HG02981 (cell line): ENCODE data around the gene SSBP3.
"Not testable (repeated sequence)": the region's sequence is repeated elsewhere in the genome, so short reads cannot be mapped to it uniquely, and the experiment has no call there.

Experiments
- ATAC-seq: cut with Tn5 transposase; IDR thresholded peaks from one replicate; pipeline ENCODE4 v1.9.1; 2021; ENCODE audit warnings: mild to moderate bottlenecking, moderate library complexity; ENCODE audit not compliant: unreplicated experiment

Gene SSBP3

DNA sequence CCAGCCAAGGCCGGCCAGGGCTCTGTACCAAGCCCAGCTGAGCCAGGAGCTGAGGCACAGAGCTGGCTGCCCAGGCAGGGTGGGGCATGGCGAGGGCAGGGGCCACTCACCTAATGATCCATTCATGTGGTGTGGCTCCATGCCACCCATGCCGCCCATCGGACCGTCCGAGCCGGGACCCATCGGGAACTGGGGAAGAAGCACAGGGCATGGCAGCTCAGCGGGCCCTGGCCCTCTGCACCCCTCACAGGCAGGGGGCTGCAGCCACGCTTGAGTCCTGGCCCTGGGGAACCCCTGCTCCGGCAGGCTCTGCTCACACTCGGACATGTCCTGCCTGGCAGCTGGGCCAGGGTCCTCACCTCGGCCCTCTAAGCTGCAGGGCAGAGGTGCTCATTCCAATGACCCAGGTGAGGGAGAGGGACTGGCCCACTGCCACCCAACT, 177.5 kb downstream of the SSBP3 start:
- ATAC-seq: no peak

DNA sequence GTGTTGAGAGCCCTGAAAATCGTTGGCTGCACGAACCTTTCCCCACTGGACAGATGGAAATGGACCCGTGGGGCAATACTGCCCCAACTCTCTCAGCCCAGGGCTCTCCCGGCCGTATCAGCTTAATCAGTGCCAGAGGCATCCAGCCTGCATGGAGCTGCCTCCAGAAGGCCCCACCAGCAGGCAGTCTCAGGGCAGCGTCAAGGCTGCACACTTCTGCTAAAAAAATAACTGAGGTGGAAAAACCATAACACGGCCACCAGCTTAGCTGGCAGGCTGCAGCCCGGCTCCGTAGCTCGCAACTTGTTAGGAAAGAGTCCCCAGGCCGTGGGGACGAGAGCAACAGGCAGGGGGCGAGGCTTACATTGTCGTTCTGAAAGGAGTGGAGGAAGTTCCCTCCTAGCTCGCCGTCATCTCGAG, 178.3 kb downstream of the SSBP3 start:
- ATAC-seq: no peak

DNA sequence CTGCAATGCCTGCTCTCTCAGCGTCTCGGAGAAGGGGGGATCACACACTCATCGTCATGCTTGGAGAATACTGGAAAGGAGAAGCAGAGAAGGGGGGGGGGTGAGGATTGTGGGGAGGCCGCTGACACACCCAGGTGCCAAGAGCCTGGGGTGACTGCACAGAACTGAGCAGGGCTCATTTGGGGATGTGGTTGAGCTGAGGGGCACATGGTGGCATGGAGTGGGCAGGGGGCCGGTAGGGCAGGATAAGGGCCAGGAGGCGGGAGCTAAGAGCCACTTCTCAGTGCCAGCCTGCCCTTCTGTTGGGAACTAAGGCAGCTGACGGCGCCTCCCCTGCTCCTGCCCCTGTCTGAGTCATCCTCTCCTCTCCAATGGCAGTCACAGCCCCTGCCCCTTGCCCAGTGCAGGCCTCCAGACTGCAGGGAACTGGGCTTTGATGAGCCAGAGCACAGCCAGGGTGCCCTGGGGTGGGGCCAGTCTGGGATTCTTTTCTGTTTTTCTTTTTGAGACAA, 179.0 kb downstream of the SSBP3 start:
- no peak for ATAC-seq

GRCh38 chr1:54225986-54226559, 180.1 kb downstream of the SSBP3 start:
- ATAC-seq: no peak

- no peak for ATAC-seq
These were observed 180.8 kb downstream of the SSBP3 start for GRCh38 chr1:54225378-54225777.

DNA sequence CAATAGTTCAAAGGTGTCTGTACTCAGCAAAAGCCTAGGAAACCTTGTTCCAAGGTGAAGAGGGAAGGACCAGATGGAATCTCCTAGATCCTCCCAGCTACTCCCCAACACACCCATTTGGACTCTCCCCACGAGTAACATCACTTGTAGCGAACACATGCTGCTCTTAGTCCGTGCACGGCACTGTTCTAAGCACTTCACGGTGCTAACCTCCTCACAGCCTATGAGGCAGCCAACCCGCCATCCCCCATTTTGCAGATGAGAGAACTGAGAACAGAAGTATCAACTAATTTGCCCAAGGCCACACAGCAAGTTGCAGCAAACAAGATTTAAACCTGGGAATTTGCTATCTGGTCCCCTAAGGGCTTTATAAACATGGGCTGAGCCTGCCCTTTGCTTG, 182.0 kb downstream of the SSBP3 start:
- no peak for ATAC-seq

DNA sequence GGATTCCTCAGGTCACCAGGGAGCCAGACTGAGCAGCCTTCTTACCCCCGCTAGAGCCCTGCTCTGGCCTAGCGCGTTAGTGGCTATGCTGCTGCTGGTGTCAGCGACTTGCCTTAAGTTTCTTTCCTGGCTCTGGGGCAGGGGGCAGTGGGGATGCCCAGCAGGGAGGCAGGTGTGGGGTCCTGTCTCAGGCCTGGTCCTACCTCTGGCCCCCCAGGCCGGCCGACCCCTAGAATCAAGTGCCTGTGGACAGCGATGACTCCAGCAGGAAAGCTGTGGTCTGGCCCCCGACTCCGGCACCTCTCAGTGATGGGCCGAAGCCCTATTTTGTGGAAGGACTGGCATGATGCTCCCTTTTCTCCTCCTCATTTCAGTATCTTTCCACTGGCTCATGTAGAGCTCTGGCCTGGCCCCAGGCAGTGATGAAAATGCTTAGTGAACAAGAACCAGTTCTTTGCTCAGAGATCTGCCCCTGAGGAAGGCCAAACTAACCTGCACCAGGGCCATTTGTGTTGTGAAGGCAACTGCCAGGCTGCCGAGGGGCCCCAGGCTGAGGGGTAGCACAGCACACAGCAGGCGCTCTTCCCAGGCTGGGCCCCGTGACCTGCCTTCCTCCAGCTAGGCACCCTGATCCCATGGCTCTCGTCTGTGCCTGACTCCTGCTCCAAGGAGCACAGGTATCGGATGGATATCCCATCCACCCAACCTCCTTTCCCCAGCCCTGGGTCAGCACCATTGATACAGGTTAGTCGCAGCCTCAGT, 182.6 kb downstream of the SSBP3 start:
- ATAC-seq: no peak

GRCh38 chr1:54222711-54223110, 183.5 kb downstream of the SSBP3 start:
- ATAC-seq: no peak

DNA sequence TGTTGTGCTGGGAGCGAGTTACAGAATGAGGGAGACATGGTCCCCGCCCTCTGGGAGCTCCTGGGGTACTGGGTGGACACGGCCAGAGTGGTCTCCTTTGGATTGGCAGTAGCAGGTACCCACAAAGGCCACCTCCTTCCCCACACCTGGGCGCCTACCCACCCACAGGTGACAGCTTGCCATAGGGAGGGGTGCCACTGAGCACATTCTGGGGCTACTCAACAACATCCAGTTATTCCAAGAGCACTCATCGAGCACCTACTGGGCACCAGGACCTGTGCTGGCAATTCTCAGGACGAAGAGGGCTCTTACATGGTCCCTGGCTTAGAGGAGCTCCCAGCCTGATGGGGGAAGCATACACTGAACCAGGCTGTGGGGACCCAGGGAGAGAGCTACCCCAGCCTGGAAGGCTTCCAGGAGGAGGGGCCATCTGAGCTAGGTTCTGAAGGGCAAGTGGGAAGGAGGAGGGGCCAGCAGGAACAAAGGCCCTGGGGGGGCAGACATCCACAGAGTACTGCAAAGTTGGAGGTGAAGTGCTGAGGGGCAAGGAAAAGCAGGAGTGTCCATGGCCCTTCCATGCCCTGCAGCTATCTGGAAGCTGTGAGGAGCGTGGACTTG, 184.2 kb downstream of the SSBP3 start:
- no peak for ATAC-seq

DNA sequence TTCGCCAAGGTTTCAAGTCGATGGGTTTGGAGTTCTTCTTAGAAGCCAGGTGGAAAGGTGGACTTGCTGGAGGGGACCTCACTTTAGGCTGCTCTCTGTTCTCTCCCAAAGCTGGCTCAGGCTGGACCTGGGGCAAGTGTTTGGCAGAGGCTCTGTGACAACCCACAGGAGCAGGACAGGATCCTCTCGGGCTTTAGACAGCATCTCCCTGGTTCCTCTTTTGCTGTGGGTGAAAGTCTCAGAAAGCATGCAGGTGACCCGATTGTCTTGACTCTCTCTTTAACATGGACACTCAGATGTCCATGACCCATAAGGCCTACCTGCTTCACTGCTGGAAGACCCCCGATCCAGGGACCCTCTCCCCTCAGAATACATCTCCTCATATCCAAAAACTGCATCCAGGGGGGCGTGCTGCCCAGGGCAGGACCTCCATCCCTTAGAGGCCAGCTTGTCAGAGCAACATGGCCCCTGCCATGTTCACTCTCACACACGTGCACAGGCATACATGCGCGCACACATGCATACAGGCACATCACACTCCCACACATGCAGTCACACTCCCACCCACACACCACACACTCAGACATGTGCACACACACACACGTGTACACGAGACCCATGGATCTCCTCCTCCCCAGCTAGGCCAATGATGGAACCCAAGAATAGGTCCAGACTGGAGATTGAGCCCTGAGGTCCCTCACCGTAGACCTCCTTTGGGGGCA, 184.9 kb downstream of the SSBP3 start:
- no peak for ATAC-seq

- ATAC-seq: no peak
These were observed 186.0 kb downstream of the SSBP3 start for GRCh38 chr1:54220004-54220811.

- no peak for ATAC-seq
These were observed 186.5 kb downstream of the SSBP3 start for GRCh38 chr1:54219688-54220003.

DNA sequence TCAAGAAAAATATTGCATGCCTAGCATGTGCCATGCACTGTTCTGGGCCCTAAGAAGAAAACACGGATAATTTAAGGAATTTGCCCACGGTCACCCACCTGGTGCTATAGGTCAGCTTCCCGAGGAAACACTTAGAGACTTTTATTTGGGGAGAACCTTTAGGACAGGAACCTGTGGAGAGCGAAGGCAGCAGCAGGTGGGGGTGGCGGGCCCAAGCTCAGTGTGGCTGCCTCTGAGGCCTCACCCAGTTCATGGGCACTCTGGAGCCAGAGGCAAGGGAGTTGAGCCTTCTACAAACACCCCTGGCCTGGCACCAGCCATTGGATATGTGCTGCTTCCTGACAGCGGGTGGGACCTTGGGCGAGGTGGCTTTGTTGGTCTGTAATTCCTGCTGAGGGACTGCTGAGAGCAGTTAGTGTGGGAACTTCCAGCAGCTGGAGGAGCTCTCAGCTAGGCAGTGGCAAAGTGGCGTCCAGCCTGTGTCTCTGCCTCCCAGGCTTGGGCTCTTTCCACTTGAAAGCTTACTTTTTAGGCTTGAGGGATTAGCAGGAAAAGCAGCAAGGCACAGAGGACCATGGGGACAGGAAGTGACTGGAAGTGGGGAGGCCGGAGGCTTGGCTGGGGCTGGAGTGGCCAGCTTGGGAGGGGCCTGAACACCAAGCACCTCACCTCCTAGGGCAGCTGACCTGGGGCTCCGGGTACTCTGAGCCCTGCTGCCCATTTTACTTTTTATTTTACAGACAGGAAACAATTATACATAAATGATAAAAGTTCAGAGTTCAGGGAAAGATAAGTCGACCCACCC, 187.1 kb downstream of the SSBP3 start:
- ATAC-seq: no peak

GRCh38 chr1:54215523-54215922, 190.7 kb downstream of the SSBP3 start:
- no peak for ATAC-seq

DNA sequence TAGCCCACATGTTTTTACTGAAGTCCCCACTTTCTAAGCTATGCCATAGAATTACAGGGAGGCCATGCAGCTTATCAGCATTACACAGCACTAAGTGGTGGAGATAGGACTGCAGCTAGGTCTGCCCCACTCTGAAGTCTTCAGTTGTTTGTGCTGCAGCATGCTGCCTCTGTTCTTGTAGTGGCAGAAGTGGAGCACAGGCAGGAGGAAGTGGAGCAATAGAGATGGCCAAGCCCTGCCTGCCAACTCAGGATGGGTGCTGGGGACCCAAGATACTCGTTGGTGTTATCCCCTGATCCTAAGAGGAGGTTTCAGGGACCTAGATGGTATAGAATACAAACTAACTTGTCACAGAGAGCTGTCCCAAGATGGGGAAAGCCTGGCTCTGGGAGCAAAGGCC, 193.3 kb downstream of the SSBP3 start:
- ATAC-seq: no peak

DNA sequence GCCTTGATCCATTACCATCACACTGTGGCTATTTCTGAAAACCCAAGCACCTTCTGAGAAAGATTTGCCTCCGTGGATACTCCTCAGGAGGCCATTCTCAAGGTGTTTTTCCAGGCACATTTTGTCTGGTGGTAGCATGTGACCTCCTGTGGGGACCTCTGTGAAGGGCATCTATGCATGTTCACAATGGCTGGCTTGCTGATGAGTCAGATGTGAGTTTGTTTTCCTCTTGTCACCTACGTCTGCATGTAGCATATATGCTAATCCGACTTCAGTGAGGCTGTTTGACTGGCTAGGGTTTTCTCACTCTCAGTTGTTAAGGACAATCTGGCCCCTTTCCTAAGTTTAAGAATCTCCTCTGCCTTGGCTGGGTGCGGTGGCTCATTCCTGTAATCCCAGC, 198.3 kb downstream of the SSBP3 start:
- not testable (repeated sequence) for ATAC-seq

DNA sequence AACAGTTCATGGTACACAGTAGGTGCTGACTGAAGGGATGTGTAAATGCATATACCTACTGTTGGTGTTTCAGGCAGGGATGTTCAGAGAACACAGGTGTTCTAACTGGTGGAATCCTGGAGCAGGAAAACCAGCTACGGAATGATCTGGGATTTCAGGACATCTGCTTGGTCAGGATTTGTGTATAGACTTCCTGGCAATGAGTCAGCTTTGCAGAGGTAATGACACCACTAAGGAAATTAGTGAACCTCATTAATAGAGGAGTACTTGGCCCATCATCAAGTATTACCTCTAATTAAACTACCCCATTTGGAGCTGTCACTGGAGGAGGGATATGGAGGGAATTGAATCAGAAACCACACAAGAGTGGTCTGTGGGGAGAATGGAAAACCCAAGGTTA, 198.9 kb downstream of the SSBP3 start:
- no peak for ATAC-seq

DNA sequence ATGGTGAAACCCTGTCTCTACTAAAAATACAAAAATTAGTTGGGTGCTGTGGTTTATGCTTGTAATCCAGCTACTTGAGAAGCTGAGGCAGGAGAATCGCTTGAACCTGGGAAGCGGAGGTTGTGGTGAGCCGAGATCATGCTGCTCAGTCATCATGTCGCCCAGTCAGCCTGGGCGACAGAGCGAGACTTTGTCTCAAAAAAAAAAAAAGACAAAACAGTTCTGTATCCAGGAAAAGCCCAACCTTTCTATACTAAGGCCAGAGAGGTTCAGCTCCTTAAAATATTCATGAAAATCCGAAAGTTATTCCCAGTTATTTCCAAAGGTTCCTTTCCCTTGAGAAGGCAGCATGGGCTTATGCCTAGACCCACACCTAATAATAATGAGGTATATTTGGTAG, 202.0 kb downstream of the SSBP3 start:
- no peak for ATAC-seq

DNA sequence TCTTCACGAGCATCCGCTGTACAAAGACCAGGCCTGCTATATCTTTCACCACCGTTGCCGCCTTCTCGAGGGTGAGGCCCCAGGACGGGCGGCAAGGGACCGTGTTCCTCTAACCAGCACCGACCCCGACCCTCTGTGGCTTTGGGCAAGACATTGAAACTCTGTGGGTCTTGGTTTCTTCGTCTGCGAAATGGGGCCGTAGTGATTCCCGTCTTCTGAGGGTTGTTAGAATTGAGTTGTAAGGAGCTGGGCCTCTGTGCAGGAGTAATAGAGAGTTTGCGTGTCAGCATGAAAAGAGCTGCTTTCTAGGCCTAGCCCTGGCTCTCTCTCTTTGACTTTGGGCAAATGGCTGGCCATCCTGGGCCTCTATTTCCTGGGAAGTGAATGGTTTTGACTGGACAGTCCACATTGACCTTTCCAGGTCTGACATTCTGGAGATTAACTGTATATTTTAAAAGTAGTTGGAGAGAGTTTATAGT, 205.6 kb downstream of the SSBP3 start:
- ATAC-seq: no peak
